Osteocyte (in vitro differentiated cells): ENCODE results near the gene PKM. TPM values are rescaled to one million over a fixed set of nuclear protein-coding genes. Genes with fewer than 3 reads are reported as not detected.
A peak's percentile ranks its signal among the peaks of the same experiment; 100 is the strongest.

Experiments
- DNase-seq: peaks from one replicate; pipeline ENCODE4 v3.0.0; 2021; ENCODE audit warnings: mixed read lengths; ENCODE audit not compliant: unreplicated experiment; ENCODE audit errors: extremely low spot score
- H3K27ac Mint-ChIP-seq: one replicate; pipeline ENCODE4 v1.8.0; 2021; ENCODE audit warnings: mild to moderate bottlenecking, mixed read lengths; ENCODE audit not compliant: unreplicated experiment
- H3K27me3 Mint-ChIP-seq: one replicate; pipeline ENCODE4 v1.8.0; 2021; ENCODE audit warnings: mixed read lengths; ENCODE audit not compliant: unreplicated experiment
- H3K36me3 Mint-ChIP-seq: one replicate; pipeline ENCODE4 v1.8.0; 2021; ENCODE audit warnings: mixed read lengths; ENCODE audit not compliant: unreplicated experiment
- H3K4me1 Mint-ChIP-seq: one replicate; pipeline ENCODE4 v1.8.0; 2021; ENCODE audit warnings: mixed read lengths; ENCODE audit not compliant: unreplicated experiment
- H3K4me3 Mint-ChIP-seq: one replicate; pipeline ENCODE4 v1.8.0; 2021; ENCODE audit warnings: mild to moderate bottlenecking, moderate library complexity, mixed read lengths; ENCODE audit not compliant: unreplicated experiment
- H3K9me3 Mint-ChIP-seq: one replicate; pipeline ENCODE4 v1.8.0; 2021; ENCODE audit warnings: mixed read lengths; ENCODE audit not compliant: unreplicated experiment
- CTCF ChIP-seq: fragments of 200-600 bp; sonication (generic); IDR thresholded peaks from 2 replicates; pipeline ENCODE4 v1.5.0; 2021; ENCODE audit warnings: antibody characterized with exemption, mild to moderate bottlenecking, moderate library complexity
- total RNA-seq: library from RNA; stranded (reverse); gene quantifications from 2 replicates; pipeline ENCODE4 v1.2.1, GENCODE V29; 2021

The PKM gene
- total RNA-seq, 1 donor from 2014 or later, result 617 TPM

DNA sequence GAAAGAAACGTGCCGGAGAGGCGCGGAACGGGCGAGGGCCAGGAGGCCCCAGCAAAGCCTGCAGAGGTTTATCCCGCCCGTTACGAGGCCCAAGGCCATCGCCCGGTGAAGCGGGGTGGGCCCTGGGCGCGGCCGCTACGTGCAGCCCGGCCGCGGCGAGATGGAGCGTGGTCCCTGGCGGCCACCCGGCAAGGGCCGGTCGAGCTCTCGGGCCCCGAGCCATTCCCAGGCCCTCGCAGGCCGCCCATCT, 1.1 kb downstream of the PKM start:
- H3K9me3 Mint-ChIP-seq, result no peaks in the 10 kb centered on the region
- no peaks in the 10 kb centered on the region for H3K36me3 Mint-ChIP-seq
- no peaks in the 10 kb centered on the region for H3K27me3 Mint-ChIP-seq
- H3K4me3 Mint-ChIP-seq, result peak overlapping the region; percentile 93
- TF ChIP-seq CTCF, result no peak
- peak overlapping the region; percentile 98 for H3K27ac Mint-ChIP-seq
- peaks cover 59% of the 10 kb centered on the region for H3K4me1 Mint-ChIP-seq
- no peak for DNase-seq

- Mint-ChIP-seq H3K27ac (peak overlapping the region; percentile 98), H3K27me3 (no peaks in the 10 kb centered on the region), H3K9me3 (no peaks in the 10 kb centered on the region), H3K4me3 (peak overlapping the region; percentile 93), H3K36me3 (peaks cover 1% of the 10 kb centered on the region), H3K4me1 (peaks cover 61% of the 10 kb centered on the region)
- no peak for TF ChIP-seq CTCF
- DNase-seq, result no peak
These were observed 1.7 kb downstream of the PKM start for GRCh38 chr15:72229076-72229946.

DNA sequence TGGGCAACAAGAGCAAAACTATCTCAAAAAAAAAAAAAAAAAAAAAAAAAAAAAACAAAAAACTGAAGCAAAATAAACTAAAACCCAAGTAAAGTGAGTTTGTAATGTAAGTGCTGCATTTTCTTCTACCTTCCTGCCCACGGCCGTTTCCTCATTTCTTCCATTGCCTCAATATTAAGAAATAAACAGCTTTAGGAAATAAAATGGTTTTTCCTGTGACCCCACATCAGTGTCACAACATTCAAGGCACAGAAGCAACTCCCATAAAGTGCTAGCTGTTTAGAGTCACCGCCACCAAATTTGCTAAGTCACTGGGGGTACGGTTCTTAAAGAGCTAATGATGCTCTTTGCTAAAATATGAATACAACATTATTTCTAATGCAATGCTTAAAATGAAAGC, 3.3 kb downstream of the PKM start:
- peaks cover 12% of the 10 kb centered on the region for H3K36me3 Mint-ChIP-seq
- H3K4me3 Mint-ChIP-seq, result peak overlapping the region; percentile 93
- TF ChIP-seq CTCF, result no peak
- DNase-seq, result no peak
- H3K9me3 Mint-ChIP-seq, result no peaks in the 10 kb centered on the region
- peak overlapping the region; percentile 98 for H3K27ac Mint-ChIP-seq
- peaks cover 73% of the 10 kb centered on the region for H3K4me1 Mint-ChIP-seq
- H3K27me3 Mint-ChIP-seq, result no peaks in the 10 kb centered on the region

GRCh38 chr15:72227192-72227586, 3.8 kb downstream of the PKM start:
- no peak for DNase-seq
- no peak for TF ChIP-seq CTCF
- H3K27me3 Mint-ChIP-seq, result no peaks in the 10 kb centered on the region
- H3K9me3 Mint-ChIP-seq, result no peaks in the 10 kb centered on the region
- H3K36me3 Mint-ChIP-seq, result peaks cover 15% of the 10 kb centered on the region
- H3K27ac Mint-ChIP-seq, result peak overlapping the region; percentile 98
- H3K4me1 Mint-ChIP-seq, result peaks cover 73% of the 10 kb centered on the region
- H3K4me3 Mint-ChIP-seq, result peak overlapping the region; percentile 63

- Mint-ChIP-seq H3K9me3 (no peaks in the 10 kb centered on the region), H3K27me3 (no peaks in the 10 kb centered on the region), H3K27ac (peak overlapping the region; percentile 93), H3K36me3 (peaks cover 22% of the 10 kb centered on the region), H3K4me3 (no peak overlapping the region), H3K4me1 (peaks cover 60% of the 10 kb centered on the region)
- no peak for DNase-seq
- no peak for TF ChIP-seq CTCF
These were observed 7.7 kb downstream of the PKM start for GRCh38 chr15:72223278-72223677.
